GM21360 (cell line): ENCODE results near the gene NOS1.
A peak's percentile ranks its signal among the peaks of the same experiment; 100 is the strongest.
"Not testable (repeated sequence)": the region's sequence is repeated elsewhere in the genome, so short reads cannot be mapped to it uniquely, and the experiment has no call there.

Source experiments
- ATAC-seq: cut with Tn5 transposase; IDR thresholded peaks from one replicate; pipeline ENCODE4 v1.9.1; 2021; ENCODE audit warnings: mild to moderate bottlenecking, moderate library complexity; ENCODE audit not compliant: unreplicated experiment

NOS1 gene

DNA sequence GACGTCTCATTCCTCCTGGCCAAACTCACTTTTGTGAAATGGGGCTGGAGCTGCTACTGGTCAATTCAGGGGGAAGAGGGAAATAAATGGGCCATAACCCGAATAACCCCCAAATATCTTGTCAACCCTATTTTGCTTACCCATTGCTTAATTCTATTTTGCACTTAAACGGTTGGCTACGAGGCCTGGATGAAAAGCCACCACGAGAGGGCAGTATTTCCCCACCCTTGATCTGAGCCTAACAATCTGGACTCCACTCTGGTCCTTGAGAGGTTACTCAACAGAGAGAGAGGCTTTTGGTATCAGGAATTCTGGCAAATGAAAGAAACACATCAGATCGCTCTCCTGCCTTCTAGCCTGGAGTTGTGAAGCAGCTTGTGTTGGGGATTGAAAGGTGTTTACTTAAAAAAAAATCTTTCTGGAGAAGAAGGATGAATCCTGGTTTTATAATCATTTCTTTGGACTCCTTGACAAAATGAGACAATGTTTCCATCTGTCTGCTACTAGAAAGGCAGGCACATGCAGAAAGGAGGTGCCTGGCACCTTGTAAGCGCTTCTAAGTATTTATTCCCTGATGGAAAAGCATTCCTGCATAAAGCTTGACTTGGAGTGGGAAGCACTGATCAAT is 148.7 kb downstream of the NOS1 start:
- ATAC-seq = no peak

DNA sequence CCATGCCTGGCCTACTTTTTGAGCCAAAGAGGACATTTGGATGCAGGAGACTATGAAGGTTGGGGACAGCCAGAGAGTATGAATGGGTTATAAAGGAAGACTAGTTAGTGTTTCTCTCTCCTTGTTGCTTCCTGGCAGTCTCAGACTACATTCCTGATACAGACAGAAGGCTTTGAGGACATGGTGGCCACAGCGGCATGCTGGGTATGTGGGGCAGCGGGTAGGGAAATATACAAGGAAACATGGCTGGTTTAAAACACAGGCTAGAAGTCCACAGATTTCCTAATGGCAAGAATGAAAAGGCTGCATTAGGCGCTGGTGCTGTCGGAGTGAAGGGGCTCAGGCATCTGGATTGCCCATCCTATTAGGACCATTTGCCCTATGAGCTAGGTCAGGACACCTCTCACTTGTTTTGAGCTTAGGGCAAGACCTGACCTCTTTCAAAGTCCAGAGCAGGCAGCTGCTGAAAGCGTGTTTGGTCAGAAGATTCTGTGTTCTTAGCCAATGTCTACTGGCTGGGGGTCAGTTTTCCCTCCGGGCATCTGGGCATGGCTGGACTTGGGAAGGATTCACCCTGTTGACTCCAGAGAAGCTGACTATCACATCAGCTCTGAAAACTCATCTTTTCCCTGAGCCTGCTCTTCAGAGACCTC is 151.0 kb downstream of the NOS1 start:
- ATAC-seq = no peak

DNA sequence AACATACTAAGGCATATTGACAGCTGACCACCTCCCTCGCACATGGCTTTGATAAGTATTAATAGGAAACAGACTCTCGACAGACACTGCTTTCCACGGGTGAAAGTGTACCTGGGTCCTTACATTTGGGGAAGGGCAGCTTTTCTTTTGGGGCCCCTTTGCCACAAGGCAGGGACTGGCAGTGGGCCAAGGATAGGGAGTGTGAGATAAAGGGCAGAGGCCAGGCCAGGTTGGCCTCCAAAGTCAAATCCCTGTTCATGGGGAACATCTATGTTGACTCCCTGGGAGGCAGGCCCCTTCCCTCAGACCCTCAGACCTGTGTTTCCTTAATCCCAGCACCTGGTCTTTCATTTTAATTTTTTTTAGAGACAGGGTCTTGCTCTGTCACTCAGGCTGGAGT is 151.8 kb downstream of the NOS1 start:
- no peak for ATAC-seq

DNA sequence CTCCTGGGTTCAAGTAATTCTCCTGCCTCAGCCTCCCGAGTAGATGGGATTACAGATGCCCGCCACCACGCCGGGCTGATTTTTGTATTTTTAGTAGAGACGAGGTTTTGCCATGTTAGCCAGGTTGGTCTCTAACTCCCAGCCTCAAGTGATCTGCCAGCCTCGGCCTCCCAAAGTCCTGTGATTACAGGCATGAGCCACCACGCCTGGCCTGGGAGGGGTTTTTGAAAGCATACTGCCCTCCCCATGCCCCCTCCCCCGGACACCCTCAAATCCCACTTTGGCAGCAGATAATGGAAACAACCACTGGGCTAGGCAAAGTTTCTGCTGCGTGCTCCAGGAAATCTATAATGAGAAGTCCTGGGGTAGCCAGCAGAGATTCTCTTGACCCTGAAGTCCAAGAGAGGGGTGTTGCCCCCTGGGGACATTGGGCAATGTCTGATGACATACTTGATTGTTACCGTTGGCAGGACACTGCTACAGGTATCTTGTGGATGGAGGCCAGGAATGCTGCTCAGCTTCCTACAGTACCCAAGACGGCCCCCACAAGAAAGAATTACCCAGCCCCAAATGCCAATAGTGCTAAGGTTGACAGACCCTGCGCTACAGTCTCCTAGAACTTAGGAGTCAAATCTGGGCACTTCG is 152.5 kb downstream of the NOS1 start:
- no peak for ATAC-seq

DNA sequence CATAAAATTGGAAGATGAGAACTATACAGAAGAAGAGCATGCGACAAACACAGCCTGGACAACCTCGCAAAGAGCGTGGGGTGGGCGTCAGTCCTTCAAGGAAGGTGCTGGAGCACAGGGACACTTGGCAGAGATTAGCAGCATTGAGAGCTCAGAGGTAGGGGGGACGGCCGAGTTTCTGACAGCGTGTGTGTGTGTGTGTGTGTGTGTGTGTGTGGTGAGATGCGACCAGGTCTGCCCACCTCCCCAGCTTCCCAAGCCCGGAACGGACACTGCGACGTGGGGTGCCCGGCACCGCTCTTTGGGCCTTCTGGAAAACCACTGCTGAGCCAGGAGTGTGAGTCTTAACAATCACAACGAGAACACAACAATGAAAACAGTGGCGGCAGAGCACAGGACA is 153.2 kb downstream of the NOS1 start:
- no peak for ATAC-seq

DNA sequence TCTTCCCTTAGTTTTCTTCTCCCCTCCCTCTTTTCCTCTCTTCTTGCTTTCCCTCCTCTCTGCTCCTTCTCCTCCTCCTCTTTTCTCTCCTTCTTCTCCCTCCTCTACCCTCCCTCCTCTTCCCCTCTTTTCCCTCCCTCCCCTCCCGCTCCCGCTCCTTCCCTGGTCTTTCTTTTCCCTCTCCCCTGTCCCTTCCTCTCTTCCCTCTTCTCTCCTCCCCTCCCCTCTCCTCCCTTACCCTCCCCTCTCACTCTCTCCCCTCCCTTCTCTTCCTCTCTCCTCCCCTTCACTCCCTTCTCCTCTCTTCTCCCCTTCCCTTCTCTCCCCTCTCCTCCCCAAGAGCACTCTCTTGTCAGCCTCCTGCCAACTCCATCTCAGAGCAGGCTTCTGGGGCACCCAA is 153.8 kb downstream of the NOS1 start:
- no peak for ATAC-seq

DNA sequence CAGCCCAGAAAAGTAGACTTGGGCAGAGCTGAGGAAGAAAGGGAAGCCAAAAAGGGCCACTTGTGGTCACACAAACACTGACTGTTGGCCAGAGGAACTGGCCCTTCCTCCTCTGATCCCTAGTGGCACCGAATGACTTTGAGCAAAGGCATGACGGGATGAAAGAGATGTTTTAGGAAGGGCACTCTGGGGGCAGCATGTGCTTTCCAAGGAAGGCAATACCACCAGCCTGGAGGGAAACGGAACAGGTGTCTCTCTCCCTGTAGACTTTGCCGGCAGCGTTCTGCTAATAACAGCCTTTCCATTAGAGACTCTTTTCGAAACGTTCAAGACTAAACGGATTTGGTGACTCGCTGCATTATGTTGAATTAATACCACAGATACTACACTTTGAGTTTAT is 158.9 kb downstream of the NOS1 start:
- no peak for ATAC-seq

DNA sequence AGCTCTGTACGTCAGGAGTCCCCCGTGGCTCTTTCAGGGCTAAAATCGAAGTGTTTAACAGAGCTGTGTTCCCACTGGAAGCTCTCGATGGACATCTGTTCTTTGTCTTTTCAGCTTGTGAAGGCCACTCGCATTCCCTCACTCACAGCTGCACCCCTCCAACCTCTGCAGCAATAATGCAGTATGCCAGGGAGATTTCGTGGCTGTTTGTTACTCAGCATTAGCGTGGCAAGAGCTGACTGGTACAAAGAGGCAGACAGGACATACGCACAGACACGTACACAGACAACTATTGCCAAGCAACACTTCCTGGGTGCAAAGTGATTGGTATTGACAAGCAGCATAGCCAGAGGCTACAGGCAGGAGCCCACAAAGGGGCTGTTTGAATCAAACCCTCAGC is 159.4 kb downstream of the NOS1 start:
- no peak for ATAC-seq

DNA sequence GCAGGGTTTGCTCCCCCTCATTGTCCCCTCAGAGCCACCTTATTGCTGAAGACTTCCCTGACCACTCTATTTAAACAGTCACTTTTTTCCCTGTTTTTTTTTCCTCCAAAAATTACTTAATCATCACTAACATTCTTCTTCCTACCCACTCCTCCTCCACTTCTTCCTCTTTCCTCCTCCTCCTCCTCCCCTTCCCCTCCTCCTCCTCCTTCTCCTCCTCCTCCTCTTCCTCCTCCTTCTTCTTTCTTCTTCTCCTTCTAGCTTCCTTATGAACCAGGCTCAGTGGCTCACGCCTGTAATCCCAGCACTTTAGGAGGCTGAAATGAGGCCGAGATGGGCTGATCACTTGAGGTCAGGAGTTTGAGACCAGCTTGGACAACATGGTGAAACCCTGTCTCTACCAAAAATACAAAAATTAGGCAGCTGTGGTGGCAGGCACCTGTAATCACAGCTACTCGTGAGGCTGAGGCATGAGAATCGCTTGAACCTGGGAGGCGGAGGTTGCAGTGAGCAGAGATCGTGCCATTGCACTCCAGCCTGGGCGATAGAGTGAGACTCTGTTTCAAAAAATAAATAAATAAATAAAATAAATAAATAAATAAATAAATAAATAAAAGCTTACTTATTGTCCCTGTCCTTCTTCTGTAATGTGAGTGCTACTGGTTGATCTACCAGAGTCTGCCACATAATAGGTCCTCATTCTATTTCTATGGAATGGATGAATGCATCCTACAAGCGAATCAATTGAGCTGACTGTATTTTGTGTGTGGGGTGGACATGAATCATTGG is 161.3 kb downstream of the NOS1 start:
- not testable (repeated sequence) for ATAC-seq

DNA sequence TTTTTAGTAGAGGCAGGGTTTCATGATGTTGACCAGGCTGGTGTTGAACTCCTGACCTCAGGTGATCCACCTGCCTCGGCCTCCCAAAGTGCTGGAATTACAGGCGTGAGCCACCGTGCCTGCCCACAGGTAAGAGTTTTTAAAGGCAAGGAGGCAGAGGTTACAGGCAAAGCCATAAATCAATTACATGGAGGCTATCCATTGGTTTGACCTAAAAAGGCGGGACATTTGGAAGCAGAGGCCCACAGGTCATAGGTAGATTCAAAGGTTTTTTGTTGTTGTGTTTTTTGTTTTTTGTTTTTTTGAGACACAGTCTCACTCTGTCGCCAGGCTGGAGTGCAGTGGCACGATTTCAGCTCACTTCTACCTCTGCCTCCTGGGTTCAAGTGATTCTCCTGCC is 165.1 kb downstream of the NOS1 start:
- ATAC-seq = not testable (repeated sequence)

DNA sequence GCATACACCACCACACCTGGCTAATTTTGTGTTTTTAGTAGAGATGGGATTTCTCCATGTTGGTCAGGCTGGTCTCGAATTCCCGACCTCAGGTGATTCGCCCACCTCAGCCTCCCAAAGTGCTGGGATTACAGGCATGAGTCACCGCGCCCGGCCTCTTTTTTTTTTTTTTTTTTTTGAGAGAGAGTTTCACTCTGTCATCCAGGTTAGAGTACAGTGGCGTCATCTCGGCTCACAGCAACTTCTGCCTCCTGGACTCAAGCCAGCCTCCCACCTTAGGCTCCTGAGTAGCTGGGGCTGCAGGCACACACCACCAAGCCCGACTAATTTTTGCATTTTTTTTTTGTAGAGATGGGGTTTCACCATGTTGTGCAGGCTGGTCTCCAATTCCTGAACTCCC is 166.4 kb downstream of the NOS1 start:
- ATAC-seq = not testable (repeated sequence)

DNA sequence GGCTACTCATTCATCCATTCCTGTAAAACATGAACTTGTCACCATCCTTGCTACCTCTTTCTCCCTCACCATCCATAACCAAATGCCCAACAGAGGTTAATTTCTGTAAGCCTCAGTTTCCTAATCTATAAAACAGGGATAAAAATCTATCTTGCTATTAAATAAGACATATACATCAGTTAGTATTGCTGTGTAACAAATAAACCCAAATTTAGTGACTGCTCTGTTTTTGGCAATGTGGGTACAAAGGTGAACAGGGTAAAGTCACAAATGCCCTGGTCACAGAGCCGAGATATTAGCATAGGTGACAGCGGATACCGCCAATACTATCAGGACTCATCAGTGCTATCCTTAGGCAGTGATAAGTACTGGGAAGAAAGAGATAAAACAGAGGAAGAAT is 167.5 kb downstream of the NOS1 start:
- ATAC-seq = no peak

DNA sequence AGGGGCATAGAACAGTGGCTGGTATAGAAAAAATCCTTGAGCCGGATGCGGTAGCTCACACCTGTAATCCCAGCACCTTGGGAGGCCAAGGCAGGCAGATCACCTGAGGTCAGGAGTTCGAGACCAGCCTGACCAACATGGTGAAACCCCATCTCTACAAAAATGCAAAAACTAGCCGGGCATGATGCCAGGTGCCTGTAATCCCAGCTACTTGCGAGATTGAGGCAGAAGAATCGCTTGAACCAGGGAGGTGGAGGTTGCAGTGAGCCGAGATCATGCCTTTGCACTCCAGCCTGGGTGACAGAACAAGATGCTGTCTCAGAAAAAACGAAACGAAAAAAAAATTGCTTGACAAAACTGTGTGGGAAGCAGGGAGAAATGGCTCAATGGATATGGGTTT is 168.8 kb downstream of the NOS1 start:
- ATAC-seq = not testable (repeated sequence)

DNA sequence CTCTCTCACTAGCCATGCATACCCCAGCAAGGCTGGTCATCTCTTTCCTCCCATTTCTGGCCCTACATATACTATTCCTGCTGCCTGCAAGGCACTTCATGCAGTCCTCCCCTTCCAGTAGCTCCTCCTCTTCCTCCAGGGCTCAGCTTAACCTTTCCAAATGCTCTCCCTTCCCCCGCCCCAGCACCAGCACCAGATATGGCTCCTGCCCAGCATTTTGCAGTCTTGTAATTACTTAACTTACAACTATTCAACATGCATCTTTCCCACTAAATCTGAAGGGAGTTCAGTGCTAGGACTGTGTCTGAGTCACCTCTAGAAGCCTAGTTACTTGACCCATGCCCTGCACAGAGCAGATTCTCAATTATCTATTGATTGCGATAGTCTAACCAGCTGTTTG is 169.4 kb downstream of the NOS1 start:
- ATAC-seq = no peak

DNA sequence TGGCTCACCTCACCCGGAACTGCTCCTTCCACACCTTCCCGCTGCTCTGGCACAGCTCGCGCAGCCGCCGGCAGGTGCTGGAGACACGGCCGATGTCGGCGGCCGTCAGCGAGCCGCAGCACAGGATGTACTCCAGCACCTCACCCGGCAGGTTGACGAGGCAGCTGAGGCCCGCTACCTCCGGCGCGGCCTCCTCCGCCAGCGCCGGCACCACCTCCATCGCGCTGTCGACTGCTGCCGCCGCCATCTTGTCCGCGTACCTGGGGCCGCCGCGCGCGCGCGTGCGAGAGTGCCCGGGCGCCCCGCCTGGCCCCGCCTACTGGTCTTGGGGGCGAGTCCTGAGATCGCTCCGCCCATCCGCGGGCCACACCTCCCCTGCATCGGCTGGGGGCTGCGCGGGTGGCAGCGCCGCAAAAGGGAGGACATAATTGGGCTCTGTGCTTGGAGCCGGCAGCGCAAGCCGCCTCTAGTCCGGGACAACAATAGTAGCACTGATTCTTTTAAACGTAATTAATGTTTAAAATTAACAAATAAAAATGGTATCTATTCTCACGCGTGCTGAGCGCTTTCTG is 171.1 kb downstream of the NOS1 start, which contains the start of gene FBXO21:
Gene FBXO21 (minus strand): TSS at position 261 of the 572 bp plus-strand sequence. CDS start 14 bp downstream, at position 247.
- ATAC-seq = peak; percentile 92

DNA sequence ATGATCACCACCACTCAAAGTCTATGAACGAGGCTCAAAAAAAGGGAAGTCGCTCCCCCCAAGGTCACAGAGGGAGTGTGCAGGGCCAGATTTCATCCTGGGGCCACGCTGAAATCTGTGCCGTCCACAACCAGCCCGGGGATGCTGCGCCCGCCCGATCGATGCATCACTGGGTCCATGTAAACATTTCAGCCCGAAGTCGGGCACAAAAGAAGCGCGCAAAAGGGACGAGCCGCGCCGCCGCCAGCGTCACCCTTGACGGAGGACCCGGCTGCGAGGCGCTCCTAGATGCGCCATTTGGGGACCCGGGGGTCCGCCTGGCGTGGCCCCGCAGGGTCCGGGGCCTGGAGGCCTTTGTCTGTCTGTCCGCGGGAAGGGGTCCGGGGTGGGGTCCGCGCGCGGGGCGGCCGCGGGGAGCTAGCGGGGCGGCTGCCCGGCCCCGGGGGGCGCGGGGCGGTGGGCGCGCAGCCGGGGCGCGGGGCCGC is 171.7 kb downstream of the NOS1 start:
- peak; percentile 29 for ATAC-seq

DNA sequence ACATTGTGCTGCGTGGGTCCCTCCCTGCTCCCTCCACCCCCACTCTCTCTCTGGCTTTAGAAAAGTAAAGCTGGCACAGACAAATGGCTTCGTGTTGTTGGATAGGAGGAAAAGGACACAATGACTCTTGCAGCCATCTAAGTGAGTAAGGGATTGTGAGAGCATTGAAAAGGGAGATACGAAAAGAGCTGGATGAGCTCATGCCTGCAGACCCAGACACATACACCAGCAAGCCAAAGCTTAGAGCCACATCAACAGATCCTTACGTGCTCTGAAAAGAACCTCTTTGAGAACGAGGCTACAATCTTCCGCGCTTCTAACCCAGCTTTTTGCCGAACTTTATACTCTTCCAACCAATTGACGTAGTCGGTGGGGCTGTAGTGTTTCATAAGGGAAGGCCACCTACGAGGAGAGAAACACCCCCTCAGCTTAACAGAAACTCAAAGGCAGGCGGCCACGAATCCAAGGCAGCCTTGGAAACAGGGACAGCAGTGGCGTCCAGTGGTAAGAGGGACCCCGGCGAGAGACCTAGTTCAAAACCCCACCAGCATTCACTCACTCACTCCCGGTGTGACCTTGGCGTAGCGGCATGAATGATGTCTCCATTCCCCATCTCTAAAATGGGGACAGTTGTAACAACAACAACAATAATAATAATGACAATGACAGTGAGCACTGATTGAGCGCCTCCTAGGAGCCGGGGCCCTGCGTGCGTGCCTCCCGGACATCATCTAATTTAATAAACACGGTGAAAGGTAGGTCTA is 172.3 kb downstream of the NOS1 start:
- no peak for ATAC-seq

DNA sequence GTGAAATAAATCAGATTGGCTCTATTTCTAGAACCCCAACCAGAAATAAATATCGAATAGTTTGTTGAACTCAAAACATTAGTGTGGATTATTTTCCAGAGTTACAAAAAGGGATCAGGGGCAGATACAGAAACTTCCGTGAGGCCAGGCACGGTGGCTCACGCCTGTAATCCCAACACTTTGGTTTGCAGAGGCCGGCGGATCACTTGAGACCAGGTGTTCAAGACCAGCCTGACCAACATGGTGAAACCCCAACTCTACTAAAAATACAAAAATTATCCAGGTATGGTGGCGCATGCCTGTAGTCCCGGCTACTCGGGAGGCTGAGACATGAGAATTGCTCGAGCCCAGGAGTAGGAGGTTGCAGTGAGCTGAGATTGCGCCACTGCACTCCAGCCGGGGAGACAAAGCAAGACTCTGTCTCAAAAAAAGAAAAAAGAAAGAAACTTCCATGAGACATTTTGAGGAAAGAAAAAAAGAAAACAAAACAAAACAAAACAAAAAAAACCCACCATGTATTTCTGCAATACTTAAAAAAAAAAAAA is 173.2 kb downstream of the NOS1 start:
- no peak for ATAC-seq

DNA sequence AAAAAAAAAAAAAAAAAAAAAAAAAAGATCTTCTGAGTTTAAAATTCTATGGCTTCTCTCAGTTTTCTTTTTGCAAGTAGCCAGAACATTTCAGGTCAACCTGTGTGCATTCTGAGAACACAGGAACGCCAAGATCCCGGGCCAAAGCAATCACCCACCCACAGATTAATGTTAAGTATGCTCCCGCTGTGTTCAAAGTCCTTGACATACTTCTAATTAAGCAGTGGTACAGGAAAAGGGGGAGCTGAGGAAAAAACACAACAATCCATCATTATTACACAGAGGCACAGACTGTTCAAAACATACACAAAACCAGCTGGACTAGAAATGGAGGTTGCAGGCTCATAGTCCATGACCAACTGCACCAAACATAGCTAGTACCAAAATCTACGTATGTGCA is 174.0 kb downstream of the NOS1 start:
- ATAC-seq = no peak

DNA sequence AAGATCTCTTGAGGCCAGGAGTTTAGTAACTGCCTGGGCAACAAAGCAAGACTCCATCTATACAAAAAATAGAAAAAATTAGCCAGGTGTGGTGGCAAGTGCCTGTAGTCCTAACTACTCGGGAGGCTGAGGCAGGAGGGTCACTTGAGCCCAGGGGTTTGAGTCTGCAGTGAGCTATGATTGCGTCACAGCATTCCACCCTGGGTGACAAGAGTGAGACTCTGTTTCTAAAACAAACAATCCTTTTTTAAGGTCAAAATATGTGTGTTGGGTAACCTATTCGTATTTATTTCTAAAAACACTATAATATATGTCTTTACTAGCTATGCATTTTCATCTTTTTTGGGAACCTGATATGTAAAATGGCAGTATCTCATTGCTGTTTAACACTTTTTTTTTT is 178.6 kb downstream of the NOS1 start:
- no peak for ATAC-seq
